ENCODE measurements around the gene CSRNP3. TPM values are rescaled to one million over a fixed set of nuclear protein-coding genes. Genes with fewer than 3 reads are reported as not detected.

Gene CSRNP3
- polyA plus RNA-seq, 1 donor (not counting 4 experiments of a cell fraction or from before 2014, with no cell fraction given), result 0.87 TPM

- no peak overlapping the region for H3K4me3 ChIP-seq (ENCODE audit: control insufficient read depth in 2 of 3, extremely low read depth in 1 of 3, insufficient read depth in 2 of 3, low read depth in 1 of 3, low read length in 3 of 3)
- no peak overlapping the region for H3K27ac ChIP-seq (ENCODE audit: control insufficient read depth, insufficient read depth, low read length)
- dilution Hi-C loops (cut with MboI; ENCODE audit: extremely low pct_ligation_motif_present, low sequenced_read_pairs), result no loop called here
- H3K27me3 ChIP-seq (ENCODE audit: control insufficient read depth, extremely low read depth, insufficient read depth, low read length), result no peaks in the 10 kb centered on the region
- H3K9me3 ChIP-seq (ENCODE audit: control insufficient read depth, low read depth, low read length), result no peaks in the 10 kb centered on the region
- FAIRE-seq (no peak), DNase-seq (ENCODE audit: low read depth, low spot score) (no peak)
- no peak overlapping the region for H3K4me2 ChIP-seq (ENCODE audit: control insufficient read depth, extremely low read depth, insufficient read depth, low read depth, low read length)
- no peak overlapping the region for H3K9ac ChIP-seq (ENCODE audit: control insufficient read depth, extremely low read depth, insufficient read depth, low read length)
- no peaks in the 10 kb centered on the region for H3K36me3 ChIP-seq (ENCODE audit: control insufficient read depth in 2 of 2, extremely low read depth in 1 of 2, insufficient read depth in 2 of 2, low read length in 2 of 2)
- no peaks in the 10 kb centered on the region for H3K4me1 ChIP-seq (ENCODE audit: control insufficient read depth, extremely low read depth, insufficient read depth, low read length)
- H2AFZ ChIP-seq (ENCODE audit: control insufficient read depth, low read length), result no peak overlapping the region
- no peaks in the 10 kb centered on the region for H3K9me1 ChIP-seq (ENCODE audit: control insufficient read depth, extremely low read depth, insufficient read depth, low read length)
- no peaks in the 10 kb centered on the region for H4K20me1 ChIP-seq (ENCODE audit: control insufficient read depth, extremely low read depth, insufficient read depth, low read length)
- TF ChIP-seq, protein P1, sequence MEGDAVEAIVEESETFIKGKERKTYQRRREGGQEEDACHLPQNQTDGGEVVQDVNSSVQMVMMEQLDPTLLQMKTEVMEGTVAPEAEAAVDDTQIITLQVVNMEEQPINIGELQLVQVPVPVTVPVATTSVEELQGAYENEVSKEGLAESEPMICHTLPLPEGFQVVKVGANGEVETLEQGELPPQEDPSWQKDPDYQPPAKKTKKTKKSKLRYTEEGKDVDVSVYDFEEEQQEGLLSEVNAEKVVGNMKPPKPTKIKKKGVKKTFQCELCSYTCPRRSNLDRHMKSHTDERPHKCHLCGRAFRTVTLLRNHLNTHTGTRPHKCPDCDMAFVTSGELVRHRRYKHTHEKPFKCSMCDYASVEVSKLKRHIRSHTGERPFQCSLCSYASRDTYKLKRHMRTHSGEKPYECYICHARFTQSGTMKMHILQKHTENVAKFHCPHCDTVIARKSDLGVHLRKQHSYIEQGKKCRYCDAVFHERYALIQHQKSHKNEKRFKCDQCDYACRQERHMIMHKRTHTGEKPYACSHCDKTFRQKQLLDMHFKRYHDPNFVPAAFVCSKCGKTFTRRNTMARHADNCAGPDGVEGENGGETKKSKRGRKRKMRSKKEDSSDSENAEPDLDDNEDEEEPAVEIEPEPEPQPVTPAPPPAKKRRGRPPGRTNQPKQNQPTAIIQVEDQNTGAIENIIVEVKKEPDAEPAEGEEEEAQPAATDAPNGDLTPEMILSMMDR (optimal IDR thresholded peaks at IDR 0.05 in 1 of 3, IDR thresholded peaks at IDR 0.05 in 1 of 3, conservative IDR thresholded peaks at IDR 0.05 in 1 of 3; ENCODE audit: extremely low read depth in 1 of 3, insufficient read depth in 2 of 3, low read length in 3 of 3), result no peak
- no peak for TF ChIP-seq EZH2 (IDR thresholded peaks at IDR 0.05; ENCODE audit: low read length)
- H3K79me2 ChIP-seq (ENCODE audit: control insufficient read depth, insufficient read depth, low read length), result no peaks in the 10 kb centered on the region
These were observed 5.2 kb downstream of the CSRNP3 start for GRCh38 chr2:165474619-165475276.

DNA sequence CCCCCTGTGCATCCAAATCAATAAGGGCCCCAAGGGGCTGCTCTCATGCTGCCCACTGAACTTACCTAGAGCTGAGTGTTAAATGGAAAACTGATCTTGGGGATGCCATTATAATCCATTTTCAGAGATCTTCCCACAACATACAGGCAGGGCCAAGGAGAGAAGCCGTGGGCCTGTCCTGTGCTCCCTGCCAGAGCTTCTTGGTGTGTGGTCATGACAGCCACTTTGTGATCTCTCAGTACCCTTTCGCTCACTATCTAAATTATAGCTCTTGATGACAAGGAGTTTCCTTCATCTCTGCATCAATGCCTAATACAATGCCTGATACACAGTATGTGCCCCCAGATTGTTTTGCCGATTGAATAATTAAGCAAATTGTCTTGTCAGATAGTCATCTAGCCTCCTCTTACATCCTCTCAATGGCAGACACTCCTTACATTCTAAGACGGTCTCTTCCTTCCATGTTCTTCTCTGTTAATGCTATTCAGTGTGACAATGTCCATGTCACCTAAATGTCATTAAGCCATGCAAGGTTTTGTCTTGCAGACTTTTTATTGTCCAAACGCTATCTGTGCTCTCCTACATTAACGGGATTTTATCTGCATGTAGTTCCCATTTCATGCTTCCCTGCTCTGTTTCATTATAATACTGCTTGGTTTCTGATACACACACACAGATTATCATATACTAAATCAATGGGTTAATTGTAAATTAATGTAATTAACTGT lies 5.9 kb downstream of the CSRNP3 start:
- no peaks in the 10 kb centered on the region for H3K27me3 ChIP-seq (ENCODE audit: control insufficient read depth, extremely low read depth, insufficient read depth, low read length)
- no peaks in the 10 kb centered on the region for H3K9me3 ChIP-seq (ENCODE audit: control insufficient read depth, low read depth, low read length)
- no peak overlapping the region for H3K4me2 ChIP-seq (ENCODE audit: control insufficient read depth, extremely low read depth, insufficient read depth, low read depth, low read length)
- dilution Hi-C loops (cut with MboI; ENCODE audit: extremely low pct_ligation_motif_present, low sequenced_read_pairs), result no loop called here
- no peaks in the 10 kb centered on the region for H3K79me2 ChIP-seq (ENCODE audit: control insufficient read depth, insufficient read depth, low read length)
- no peak overlapping the region for H3K9ac ChIP-seq (ENCODE audit: control insufficient read depth, extremely low read depth, insufficient read depth, low read length)
- no peaks in the 10 kb centered on the region for H3K9me1 ChIP-seq (ENCODE audit: control insufficient read depth, extremely low read depth, insufficient read depth, low read length)
- no peak overlapping the region for H3K27ac ChIP-seq (ENCODE audit: control insufficient read depth, insufficient read depth, low read length)
- no peak overlapping the region for H3K4me3 ChIP-seq (ENCODE audit: control insufficient read depth in 2 of 3, extremely low read depth in 1 of 3, insufficient read depth in 2 of 3, low read depth in 1 of 3, low read length in 3 of 3)
- TF ChIP-seq EZH2 (IDR thresholded peaks at IDR 0.05; ENCODE audit: low read length), result no peak
- TF ChIP-seq, protein P1 (optimal IDR thresholded peaks at IDR 0.05 in 1 of 3, IDR thresholded peaks at IDR 0.05 in 1 of 3, conservative IDR thresholded peaks at IDR 0.05 in 1 of 3; ENCODE audit: extremely low read depth in 1 of 3, insufficient read depth in 2 of 3, low read length in 3 of 3), result no peak
- DNase-seq (ENCODE audit: low read depth, low spot score) (no peak), FAIRE-seq (no peak)
- no peaks in the 10 kb centered on the region for H4K20me1 ChIP-seq (ENCODE audit: control insufficient read depth, extremely low read depth, insufficient read depth, low read length)
- H3K4me1 ChIP-seq (ENCODE audit: control insufficient read depth, extremely low read depth, insufficient read depth, low read length), result no peaks in the 10 kb centered on the region
- H3K36me3 ChIP-seq (ENCODE audit: control insufficient read depth in 2 of 2, extremely low read depth in 1 of 2, insufficient read depth in 2 of 2, low read length in 2 of 2), result no peaks in the 10 kb centered on the region
- no peak overlapping the region for H2AFZ ChIP-seq (ENCODE audit: control insufficient read depth, low read length)
